Loucy (cell line): ENCODE data around the gene CCL11.

Source experiments
- EZH2phosphoT487 ChIP-seq: fragments of 200-600 bp; IDR thresholded peaks from 2 replicates; pipeline ENCODE4 v1.6.1; 2018; ENCODE audit warnings: antibody characterized with exemption, mild to moderate bottlenecking, moderate library complexity, borderline replicate concordance
- TF ChIP-seq, protein P1 (sequence below): fragments of 200-600 bp; sonication (generic); conservative IDR thresholded peaks from 2 replicates; pipeline ENCODE4 v1.5.1; 2014; ENCODE audit warnings: mild to moderate bottlenecking, antibody characterized with exemption, low read length

DNA sequence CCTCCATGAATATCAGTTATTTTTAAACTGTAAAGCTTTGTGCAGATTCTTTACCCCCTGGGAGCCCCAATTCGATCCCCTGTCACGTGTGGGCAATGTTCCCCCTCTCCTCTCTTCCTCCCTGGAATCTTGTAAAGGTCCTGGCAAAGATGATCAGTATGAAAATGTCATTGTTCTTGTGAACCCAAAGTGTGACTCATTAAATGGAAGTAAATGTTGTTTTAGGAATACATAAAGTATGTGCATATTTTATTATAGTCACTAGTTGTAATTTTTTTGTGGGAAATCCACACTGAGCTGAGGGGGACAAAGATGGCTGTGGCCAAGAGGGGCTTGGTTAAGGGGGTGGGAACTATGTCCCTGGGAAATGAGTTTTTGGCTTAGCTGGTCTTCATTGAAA lies 2.3 kb downstream of the CCL11 start:
- TF ChIP-seq, protein P1, sequence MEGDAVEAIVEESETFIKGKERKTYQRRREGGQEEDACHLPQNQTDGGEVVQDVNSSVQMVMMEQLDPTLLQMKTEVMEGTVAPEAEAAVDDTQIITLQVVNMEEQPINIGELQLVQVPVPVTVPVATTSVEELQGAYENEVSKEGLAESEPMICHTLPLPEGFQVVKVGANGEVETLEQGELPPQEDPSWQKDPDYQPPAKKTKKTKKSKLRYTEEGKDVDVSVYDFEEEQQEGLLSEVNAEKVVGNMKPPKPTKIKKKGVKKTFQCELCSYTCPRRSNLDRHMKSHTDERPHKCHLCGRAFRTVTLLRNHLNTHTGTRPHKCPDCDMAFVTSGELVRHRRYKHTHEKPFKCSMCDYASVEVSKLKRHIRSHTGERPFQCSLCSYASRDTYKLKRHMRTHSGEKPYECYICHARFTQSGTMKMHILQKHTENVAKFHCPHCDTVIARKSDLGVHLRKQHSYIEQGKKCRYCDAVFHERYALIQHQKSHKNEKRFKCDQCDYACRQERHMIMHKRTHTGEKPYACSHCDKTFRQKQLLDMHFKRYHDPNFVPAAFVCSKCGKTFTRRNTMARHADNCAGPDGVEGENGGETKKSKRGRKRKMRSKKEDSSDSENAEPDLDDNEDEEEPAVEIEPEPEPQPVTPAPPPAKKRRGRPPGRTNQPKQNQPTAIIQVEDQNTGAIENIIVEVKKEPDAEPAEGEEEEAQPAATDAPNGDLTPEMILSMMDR = no peak
- no peak for TF ChIP-seq EZH2phosphoT487
